Stimulated activated CD8-positive, alpha-beta memory T cell treated with anti-CD3 and anti-CD28 coated beads, Interleukin-2, amount 100 ng/mL, for 1 hour (primary cell): ENCODE data around the gene ZNF629.

Experiments
- DNase-seq, 2 donors: peaks; one replicate each; pipeline ENCODE4 v3.0.0-alpha.2; 2020; ENCODE audit warnings: low read depth in 2 of 2

Gene ZNF629

DNA sequence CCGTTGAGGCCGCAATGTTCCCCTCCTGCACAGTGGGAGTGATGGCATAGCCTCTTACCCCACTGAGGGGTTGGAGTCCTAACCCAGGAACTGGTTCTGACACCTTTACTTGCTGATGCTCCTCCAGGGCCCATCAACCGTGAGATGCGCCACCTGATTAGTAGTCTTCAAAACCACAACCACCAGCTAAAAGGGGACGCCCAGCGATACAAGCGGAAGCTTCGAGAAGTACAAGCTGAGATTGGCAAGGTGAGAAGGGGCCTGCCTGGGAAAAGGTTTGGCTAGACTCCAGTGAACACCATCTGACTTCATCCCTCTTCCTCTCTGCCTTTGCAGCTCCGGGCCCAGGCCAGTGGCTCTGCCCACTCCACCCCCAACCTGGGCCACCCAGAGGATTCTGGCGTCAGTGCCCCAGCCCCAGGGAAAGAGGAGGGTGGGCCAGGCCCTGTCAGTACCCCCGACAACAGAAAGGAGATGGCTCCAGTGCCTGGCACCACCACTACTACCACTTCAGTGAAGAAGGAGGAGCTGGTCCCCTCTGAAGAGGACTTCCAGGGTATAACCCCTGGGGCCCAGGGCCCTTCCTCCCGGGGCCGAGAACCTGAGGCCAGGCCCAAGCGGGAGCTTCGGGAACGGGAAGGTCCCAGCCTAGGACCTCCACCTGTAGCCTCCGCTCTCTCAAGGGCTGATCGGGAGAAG lies 19.1 kb downstream of the ZNF629 start:
- DNase-seq = no peak

DNA sequence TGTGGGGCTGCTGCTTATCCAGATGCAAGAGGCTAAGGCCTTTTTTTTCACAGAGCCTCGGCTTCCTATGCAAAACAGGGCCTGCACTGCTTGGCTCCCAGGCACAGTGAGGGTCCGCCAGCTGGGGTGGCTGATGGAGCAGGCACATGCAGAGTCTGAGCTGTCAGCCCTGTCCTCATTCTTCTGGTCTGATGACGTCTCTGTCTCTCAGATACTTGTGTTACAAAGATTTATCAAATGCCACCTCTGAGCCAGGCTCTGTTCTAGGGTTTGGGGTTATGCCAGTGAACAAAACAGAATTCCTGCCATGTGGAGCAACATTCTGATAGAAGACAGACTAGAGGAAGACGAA lies 20.1 kb downstream of the ZNF629 start:
- DNase-seq = no peak

DNA sequence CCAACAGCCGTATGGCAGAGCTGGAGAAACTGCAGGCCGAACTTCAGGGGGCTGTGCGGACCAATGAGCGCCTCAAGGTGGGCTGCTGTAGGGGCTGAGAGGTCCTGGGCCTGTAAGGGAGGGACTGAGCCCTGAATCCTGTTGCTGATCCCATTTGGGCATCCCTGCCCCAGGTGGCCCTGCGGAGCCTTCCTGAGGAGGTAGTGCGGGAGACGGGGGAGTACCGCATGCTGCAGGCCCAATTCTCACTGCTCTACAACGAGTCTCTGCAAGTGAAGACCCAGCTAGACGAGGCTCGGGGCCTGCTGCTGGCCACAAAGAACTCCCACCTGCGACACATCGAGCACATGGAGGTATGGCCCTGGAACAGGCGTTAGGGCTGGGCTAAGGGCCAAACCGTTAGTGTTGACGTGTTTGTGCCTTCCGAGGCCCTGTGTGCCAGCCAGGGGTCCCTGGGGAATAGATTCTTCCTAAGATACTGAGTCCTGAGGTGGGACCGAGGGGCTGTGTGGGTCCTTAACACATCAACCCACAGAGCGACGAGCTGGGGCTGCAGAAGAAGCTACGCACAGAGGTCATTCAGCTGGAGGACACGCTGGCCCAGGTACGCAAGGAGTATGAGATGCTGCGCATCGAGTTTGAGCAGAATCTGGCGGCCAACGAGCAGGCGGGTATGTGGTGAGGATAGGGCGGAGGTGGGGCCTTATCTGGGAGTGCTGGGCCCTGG lies 20.6 kb downstream of the ZNF629 start:
- no peak for DNase-seq

DNA sequence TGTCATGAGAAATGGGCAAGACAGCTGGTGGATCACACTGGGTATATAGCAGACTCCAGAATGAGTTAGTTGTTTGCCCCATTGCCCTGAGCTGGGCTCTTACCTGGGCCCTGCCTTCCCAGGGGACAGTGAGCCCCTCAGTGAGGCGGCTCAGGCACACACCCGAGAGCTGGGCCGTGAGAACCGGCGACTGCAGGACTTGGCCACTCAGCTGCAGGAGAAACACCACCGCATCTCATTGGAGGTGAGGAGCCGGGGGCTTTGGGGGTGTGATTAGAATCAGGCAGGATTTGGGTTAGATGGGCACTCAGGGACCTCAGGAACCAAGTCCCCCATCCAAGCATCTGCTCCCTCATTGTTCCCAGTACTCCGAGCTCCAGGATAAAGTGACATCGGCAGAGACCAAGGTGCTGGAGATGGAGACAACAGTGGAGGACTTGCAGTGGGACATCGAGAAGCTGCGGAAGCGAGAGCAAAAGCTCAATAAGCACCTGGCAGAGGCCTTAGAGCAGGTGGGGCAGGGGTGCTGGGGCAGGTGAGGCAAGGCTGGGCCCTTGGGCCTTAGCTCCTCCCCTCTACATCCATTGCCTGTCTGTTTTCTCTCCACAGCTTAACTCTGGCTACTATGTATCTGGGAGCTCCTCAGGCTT lies 22.1 kb downstream of the ZNF629 start:
- DNase-seq = no peak

DNA sequence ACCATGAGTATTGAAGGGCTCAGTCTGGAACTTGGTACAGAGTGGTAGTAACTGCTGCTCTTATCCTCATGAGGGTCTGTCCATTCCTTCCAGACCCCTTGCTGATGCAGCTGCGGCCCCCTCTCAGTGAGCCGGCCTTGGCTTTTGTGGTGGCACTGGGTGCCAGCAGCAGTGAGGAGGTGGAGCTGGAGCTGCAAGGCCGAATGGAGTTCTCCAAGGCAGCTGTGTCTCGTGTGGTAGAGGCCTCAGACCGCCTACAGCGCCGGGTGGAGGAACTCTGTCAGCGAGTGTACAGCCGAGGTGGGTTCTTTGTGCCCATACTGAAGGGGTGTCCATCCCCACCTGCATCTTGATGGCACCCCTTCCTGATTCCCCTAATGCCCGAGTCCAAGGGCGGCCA lies 22.9 kb downstream of the ZNF629 start:
- DNase-seq = no peak

DNA sequence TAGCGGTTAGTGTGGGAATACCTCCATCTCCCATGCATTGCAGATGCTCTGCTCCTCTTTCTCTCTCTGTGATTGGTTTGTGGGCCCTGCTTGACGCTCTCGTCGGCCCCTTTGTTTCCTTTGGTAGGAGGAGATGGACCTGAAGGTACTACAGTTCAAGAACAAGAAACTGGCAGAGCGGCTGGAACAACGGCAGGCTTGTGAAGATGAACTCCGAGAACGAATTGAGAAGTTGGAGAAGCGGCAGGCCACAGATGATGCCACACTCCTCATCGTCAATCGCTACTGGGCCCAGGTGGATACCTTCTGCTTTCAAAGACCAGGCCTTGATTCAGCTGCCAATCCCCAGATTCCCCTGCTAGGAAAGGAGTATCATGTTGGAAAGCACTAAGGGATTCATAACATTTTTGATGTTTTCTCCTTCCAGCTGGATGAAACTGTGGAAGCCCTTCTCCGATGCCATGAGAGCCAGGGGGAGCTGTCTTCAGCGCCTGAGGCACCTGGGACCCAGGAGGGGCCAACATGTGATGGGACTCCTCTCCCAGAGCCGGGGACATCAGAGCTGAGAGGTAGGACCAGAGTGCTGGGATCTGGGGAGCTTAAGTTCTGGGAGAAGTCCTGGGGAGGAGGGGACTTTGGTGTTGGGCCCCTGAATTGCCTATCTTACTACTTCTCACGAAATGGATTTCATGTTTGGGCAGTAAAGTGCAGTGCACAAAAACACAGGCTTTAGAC lies 23.8 kb downstream of the ZNF629 start:
- no peak for DNase-seq

DNA sequence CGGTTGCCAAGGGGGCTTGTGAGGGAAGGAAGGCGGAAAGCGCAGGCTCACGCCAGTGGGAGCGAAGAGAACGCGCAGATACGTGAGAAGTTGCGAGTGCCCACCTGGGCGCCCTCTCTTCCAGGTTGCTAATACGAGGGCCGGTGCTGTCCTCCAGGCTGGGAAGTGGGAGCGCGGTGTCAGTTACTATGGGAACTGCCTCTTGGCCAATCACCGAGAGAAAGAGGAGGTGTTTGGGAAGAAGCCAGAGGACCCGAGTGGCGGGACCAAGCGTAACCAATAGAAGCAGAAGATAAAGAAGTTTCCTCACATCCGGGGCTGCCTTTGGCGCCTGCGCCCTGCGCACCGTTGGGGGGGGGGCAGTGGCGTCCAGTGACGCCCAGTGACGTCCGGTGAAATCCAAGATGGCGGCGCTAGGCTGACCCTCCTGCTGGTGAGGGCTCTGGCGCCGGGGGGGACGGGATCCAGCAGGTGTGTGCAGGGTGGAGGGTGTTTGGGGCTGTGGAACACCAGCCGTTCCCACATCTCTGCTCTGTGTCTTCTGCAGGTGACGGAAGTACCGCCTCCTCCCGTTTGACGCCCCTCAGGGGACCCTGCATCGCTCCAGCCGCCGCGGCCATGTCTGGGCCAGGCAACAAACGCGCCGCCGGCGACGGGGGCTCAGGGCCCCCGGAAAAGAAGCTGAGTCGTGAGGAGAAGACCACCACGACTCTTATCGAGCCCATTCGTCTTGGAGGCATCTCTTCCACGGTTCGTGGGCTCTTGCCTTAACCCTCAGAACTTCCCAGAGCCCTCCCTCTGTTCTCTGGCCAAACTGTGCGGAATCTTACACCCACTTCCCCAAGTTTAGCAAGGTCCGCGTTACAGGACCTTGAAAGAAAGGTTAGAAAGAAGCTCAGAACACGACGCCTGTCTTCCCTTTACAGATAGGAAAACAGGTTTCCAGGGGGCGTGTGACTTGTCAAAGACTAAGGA lies 24.8 kb downstream of the ZNF629 start, which contains the start of the genes CFAP119 and RNF40:
CFAP119 (minus strand) TSS at position 135 of the 975 bp plus-strand sequence. CDS start 314 bp downstream, outside the sequence.
RNF40 (plus strand) TSS at position 395 of the 975 bp plus-strand sequence; CDS start at position 619, 224 bp downstream.
- DNase-seq = peak; percentile 78 to 80

DNA sequence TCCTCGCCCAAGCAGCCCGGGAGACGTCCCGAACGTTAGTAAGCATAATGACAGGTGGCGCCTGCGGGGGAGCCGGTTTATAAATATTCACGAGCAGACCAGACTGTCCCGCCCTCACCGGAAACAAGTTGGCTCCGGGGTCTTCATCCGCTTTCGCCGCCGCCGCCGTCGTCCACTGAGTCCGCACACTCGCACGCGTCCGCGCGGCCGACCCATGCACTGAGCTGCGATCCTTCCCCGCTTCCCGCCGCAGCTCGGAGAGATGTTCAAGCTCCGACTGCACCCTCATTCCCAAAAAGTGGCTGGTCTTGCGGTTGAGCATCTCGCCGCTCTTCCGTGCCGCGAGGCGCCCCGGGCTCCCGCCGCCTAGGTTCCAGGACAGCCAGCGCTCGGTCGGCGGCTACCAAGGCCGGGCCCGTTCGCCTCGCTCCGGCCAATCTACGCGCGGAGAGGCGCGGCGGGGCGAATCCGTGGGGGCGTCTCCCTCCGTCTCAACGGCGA lies 25.5 kb downstream of the ZNF629 start:
- peak in 1 of 2 donors; percentile 17 for DNase-seq

DNA sequence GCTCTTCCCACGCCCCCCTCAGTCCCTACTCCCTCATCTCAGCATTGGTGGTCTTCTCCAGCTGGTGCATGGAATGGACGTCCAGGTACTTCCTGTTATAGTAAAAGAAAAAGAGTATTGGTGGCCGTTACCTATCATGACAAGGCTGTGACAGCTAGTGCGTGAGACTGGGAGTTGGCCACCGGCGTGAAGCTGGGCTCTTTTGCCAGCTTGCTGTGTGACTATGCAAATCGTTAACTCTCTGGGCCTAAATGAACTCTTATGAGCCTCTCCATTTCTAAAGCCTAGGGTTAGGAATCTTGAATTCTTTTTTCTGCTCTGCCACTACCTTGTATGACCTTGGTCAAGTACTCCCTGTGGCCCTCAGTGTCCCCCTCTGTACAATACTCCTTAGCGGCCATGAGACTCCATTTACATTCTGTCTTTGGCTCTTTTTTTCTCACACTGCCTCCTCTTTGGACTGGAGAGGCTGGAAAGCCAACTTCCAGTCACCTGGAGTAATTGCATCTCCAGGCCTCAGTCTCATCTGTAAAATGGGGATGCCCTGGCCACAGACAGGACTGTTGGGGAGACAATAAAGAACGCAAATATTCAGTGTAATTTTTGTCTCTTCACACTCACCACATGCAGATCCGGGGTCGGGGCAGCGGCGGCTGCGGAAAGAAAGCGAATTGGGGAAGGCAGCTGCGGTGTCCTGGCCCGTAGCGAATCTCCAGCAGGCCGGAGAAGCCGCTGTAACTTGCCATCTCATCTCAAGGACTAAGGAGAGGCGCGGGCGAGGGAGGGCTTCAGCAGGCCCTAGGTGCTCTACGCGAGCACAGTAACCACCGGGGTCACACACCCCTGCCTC lies 26.2 kb downstream of the ZNF629 start:
- DNase-seq = no peak

DNA sequence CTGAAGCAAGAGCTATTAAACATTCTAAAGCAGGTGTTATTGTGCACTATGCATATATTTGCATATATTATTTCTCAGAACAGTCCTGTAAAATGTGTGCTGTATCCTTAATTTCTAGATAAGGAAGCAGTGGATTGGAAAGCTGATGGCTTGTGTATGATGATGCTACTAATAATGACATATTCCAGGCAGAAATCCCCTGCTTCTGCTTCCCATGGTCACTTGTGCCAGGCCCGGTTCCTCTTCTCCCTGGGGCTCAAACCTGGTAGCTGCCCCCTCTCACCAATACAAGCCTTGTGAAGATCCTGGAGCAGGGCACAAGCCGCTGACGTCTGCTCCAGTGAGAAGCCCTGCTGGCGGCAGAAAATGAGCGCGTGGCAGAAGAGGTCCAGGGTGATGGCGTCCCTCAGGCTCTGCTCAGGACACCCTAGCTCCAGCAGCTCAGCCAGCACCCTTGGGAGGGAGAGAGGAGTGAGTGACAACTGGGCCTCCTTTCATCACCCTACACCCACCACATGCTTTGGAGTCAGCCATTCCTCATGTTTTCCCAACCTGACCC lies 26.9 kb downstream of the ZNF629 start:
- DNase-seq = no peak

DNA sequence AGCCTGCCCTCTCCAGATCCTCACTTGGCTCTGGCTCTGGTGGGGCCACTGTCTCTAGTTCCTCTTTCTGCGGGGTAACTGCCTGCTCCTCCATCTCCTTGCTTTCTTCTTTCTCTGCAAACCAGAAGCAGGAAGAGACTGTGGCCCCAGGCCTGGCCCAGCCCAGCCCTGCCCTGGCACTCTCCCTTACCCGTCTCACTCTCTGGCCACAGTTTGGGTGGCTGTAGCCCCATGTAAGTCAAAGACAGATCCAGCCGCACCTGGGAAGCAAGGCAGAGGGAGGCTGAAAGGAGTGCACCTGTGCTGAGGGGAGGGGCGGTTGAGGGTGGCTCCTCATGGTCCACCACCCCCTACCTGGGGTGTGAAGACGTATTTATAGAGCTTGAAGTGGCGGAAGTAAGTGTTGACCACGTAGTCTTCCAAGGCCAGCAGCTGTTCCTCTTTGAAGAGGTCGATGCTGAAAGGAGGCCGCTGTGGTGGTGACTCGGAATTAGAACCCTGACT lies 28.0 kb downstream of the ZNF629 start:
- no peak for DNase-seq

DNA sequence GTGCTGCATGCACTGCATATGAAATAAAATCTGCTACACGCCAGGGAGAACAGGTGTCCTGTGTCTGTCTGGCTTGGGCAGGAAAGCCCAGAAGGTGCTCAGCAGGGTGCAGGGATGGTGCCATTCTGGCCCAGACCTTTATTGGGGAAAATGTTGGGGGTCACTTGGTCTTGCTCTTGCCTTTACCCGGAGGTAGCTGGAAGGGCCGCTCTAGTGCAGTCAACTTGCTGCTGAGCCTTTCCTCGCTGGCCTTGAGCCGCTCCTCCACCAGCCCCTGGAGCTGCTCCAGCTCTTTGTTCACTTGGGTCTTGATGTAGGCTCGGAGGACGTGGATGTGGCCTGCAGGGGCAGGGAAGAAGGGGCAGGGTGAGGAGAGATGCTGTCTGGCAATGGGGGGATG lies 29.7 kb downstream of the ZNF629 start:
- no peak for DNase-seq

DNA sequence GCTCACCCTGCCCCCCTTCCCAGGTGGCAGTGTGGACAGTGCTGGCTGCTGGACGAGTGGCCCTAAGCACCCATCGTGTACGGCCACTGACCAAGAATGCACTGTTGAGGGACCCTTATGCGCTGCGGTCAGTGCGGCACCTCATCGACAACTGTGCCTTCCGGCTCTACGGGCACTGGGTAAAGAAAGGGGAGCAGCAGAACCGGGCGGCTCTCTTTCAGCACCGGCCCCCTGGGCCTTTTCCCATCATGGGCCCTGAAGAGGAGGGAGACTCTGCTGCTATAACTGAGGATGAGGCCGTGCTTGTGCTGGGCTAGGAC lies 30.3 kb downstream of the ZNF629 start:
- DNase-seq = no peak

DNA sequence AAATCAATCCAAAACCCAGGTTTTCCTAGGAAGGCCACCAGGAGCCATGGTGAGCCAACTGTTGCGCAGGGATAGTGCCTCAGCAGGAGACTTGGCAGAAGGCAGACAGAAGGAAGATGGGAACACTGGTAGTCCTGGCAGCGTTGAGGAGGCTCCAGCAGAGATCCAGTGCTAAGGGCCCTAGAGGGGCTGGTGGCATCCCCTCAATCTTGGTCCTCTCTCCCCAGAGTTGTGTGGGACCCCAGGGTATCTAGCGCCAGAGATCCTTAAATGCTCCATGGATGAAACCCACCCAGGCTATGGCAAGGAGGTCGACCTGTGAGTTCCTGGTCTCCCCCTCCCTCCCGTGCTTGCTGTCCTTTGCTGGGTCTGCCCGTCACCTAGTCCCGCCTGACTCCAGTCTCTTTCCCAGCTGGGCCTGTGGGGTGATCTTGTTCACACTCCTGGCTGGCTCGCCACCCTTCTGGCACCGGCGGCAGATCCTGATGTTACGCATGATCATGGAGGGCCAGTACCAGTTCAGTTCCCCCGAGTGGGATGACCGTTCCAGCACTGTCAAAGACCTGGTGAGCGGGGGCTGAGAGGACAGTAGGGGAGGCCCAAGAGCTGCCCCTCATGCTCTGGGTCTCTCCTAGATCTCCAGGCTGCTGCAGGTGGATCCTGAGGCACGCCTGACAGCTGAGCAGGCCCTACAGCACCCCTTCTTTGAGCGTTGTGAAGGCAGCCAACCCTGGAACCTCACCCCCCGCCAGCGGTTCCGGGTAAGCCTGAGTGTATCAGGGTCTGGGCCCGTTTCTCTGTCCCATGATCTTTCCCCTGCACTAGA lies 30.8 kb downstream of the ZNF629 start:
- DNase-seq = no peak

DNA sequence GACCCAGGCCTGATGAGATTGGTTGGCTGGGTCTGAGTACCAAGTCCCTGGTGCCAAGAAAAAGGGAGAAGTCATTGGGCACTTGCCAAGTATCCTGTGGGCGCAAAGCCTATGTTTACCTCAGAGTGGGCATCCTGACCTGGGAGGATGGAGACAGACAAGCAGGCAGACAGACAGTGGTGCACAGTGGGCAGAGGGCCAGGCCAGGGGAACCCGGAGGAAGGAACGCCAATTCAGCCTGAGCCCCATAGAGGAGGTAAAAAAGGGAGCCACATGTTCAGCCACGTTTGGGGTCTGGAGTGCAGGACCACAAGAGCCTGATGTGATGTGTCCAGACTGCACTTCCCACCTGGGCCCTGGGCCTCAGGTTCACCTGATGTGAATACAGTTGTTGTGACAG lies 33.4 kb downstream of the ZNF629 start:
- DNase-seq = no peak

DNA sequence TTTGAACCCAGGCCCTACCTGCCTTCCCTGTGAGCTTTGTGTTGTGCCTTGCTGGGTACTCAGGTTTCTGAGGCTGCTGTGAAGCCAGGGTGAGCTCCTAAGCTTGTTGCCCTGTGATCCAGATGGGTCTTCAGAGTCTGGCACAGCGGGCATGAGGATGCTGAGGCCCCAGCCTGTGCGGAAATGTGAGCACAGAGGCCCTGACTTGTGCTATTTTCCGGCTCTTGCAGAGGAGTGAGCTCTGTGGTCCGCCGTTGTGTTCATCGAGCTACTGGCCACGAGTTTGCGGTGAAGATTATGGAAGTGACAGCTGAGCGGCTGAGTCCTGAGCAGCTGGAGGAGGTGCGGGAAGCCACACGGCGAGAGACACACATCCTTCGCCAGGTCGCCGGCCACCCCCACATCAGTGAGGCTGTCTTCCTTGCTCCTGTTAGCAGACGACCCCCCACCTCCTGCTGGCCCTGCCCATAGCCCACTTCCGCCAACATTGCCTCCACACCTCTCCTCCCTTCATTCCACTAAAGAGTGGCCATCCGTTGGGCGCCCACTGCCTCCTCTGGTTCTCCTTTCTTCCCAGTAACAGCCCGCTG lies 36.0 kb downstream of the ZNF629 start:
- DNase-seq = no peak

DNA sequence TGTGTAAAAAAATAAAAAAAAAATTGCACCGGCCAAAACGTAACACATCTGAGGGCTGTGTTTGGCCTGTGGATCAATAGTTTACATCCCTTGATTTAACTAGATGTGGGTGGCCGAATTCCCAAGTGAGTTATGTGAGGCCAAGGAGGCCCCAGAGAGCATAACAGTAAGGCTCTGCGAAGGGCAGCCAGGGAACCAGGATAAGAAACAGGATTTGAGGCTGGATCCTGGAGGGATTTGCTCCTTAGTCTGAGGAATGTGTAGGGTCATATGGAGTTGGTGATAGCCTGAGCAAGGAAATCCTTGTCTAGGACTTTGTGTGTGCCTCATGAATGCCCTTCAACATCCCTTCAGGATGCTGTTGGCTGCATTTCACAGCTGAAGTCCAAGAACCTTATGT lies 36.8 kb downstream of the ZNF629 start:
- no peak for DNase-seq
